HCT116 (cell line): ENCODE results near the gene RPTOR. TPM values are rescaled to one million over a fixed set of nuclear protein-coding genes. Genes with fewer than 3 reads are reported as not detected.
"Not testable (repeated sequence)": the region's sequence is repeated elsewhere in the genome, so short reads cannot be mapped to it uniquely, and the experiment has no call there.

Experiments
- ATAC-seq: fragments of 200-7000 bp; cut with Tn5 transposase; 2 replicates; pipeline ENCODE4 v1.9.1; 2020; ENCODE audit warnings: mild to moderate bottlenecking, moderate library complexity
- BruUV-seq: library from RNA; stranded (reverse); fragments of 400-500 nt; replicated peaks from 2 replicates; lab custom pipeline; 2021; lab: Mats Ljungman, UMichigan
- CTCF ChIA-PET: fragments of 300-600 bp; sonication (Branson Sonifier 250); formaldehyde crosslinking; loops from one replicate; lab custom pipeline; 2021; ENCODE audit warnings: antibody characterized with exemption; lab: Charles Lee
- POLR2A ChIA-PET: fragments of 300-600, 350-600 bp; sonication (Branson Sonifier 250); formaldehyde crosslinking; loops from one replicate; lab custom pipeline; 2021; ENCODE audit warnings: antibody characterized with exemption; lab: Charles Lee
- RAD21 ChIA-PET, 2 experiments: fragments of 300-600 bp; sonication (Branson Sonifier 250); formaldehyde crosslinking; loops; one replicate each; lab custom pipeline; 2023; ENCODE audit warnings: low total read pairs in 2 of 2; ENCODE audit not compliant: uncharacterized antibody in 2 of 2, unreplicated experiment in 2 of 2, low non-redundant PET in 1 of 2; lab: Charles Lee
- DNase-seq: peaks from one replicate; pipeline ENCODE4 v3.0.0-alpha.2; 2010; ENCODE audit warnings: low read depth, low spot score
- H2AFZ ChIP-seq: fragments of 200-600 bp; shearing (Covaris generic), sonication (generic); 2 replicates; pipeline ENCODE4 v1.6.1; 2017; ENCODE audit warnings: low read depth, mixed run types, mixed read lengths, antibody characterized with exemption, low read length; ENCODE audit not compliant: poor library complexity, severe bottlenecking
- H3K27ac ChIP-seq: 2 replicates; pipeline ENCODE4 v1.5.1; 2012; ENCODE audit warnings: low read depth, low read length
- H3K27me3 ChIP-seq: fragments of 200-600 bp; sonication (generic); 2 replicates; pipeline ENCODE4 v1.6.1; 2016; ENCODE audit warnings: mixed run types, low read length, mixed read lengths; ENCODE audit not compliant: insufficient read depth
- H3K36me3 ChIP-seq, 2 experiments: fragments of 200-500 bp in 1 of 2; fragments of 200-600 bp in 1 of 2; sonication (Bioruptor generic) in 1 of 2; sonication (generic) in 1 of 2; 2 replicates each; pipeline versions ENCODE4 v1.5.1 to v1.6.1; 2014 to 2016; ENCODE audit warnings: low read length in 2 of 2, inconsistent platforms in 1 of 2, mixed read lengths in 1 of 2, mixed run types in 1 of 2; ENCODE audit not compliant: insufficient read depth in 2 of 2, control insufficient read depth in 1 of 2
- H3K4me1 ChIP-seq, 2 experiments: fragments of 200-600 bp in 1 of 2; sonication (generic) in 1 of 2; 2 replicates each; pipeline versions ENCODE4 v1.5.1 to v1.6.1; 2012 to 2017; ENCODE audit warnings: low read length in 2 of 2, inconsistent platforms in 1 of 2, mild to moderate bottlenecking in 1 of 2, mixed read lengths in 1 of 2, mixed run types in 1 of 2, moderate library complexity in 1 of 2; ENCODE audit not compliant: insufficient read depth in 2 of 2, control insufficient read depth in 1 of 2
- H3K4me2 ChIP-seq: fragments of 200-600 bp; sonication (generic); 2 replicates; pipeline ENCODE4 v1.6.1; 2017; ENCODE audit warnings: mixed run types, low read length, mixed read lengths
- H3K4me3 ChIP-seq, 2 experiments: fragments of 200-600 bp in 1 of 2; sonication (generic) in 1 of 2; replicated peaks in 1 of 2; 2 replicates each; pipeline ENCODE4 v1.5.1; 2011 to 2016; ENCODE audit warnings: low read length in 2 of 2, control low read depth in 1 of 2, low read depth in 1 of 2, mild to moderate bottlenecking in 1 of 2, mixed read lengths in 1 of 2, mixed run types in 1 of 2
- H3K79me2 ChIP-seq: fragments of 200-600 bp; sonication (generic); 2 replicates; pipeline ENCODE4 v1.6.1; 2017; ENCODE audit warnings: mild to moderate bottlenecking, mixed run types, low read length, moderate library complexity, mixed read lengths; ENCODE audit not compliant: insufficient read depth
- H3K9ac ChIP-seq: fragments of 200-600 bp; sonication (generic); 2 replicates; pipeline ENCODE4 v1.6.1; 2016; ENCODE audit warnings: low read length, mixed read lengths
- H3K9me2 ChIP-seq: fragments of 200-600 bp; sonication (generic), shearing (Covaris generic); 2 replicates; pipeline ENCODE4 v1.6.1; 2017; ENCODE audit warnings: mixed run types, mild to moderate bottlenecking, moderate library complexity; ENCODE audit not compliant: insufficient read depth
- H3K9me3 ChIP-seq, 2 experiments: fragments of 200-500 bp in 1 of 2; fragments of 200-600 bp in 1 of 2; sonication (Bioruptor generic) in 1 of 2; sonication (generic) in 1 of 2; 2 replicates each; pipeline ENCODE4 v1.6.1; 2014 to 2017; ENCODE audit warnings: low read length in 2 of 2, mixed read lengths in 2 of 2, inconsistent platforms in 1 of 2, low read depth in 1 of 2, mild to moderate bottlenecking in 1 of 2, mixed run types in 1 of 2, moderate library complexity in 1 of 2; ENCODE audit not compliant: control insufficient read depth in 1 of 2, insufficient read depth in 1 of 2
- H4K20me1 ChIP-seq: fragments of 200-600 bp; sonication (generic), shearing (Covaris generic); 2 replicates; pipeline ENCODE4 v1.6.1; 2017; ENCODE audit warnings: mixed run types, mild to moderate bottlenecking, moderate library complexity; ENCODE audit not compliant: insufficient read depth
- CBX3 ChIP-seq: IDR thresholded peaks from 2 replicates; pipeline ENCODE4 v1.6.1; 2012; ENCODE audit warnings: low read depth
- EGR1 ChIP-seq: IDR thresholded peaks from 2 replicates; pipeline ENCODE4 v1.6.1; 2012; ENCODE audit warnings: low read depth
- ELF1 ChIP-seq: IDR thresholded peaks from 2 replicates; pipeline ENCODE4 v1.6.1; 2012; ENCODE audit warnings: low read depth, borderline replicate concordance
- EZH2 ChIP-seq: fragments of 200-600 bp; sonication (generic); IDR thresholded peaks from 2 replicates; pipeline ENCODE4 v1.6.1; 2017; ENCODE audit warnings: antibody characterized with exemption, mixed run types
- EZH2phosphoT487 ChIP-seq: fragments of 200-600 bp; IDR thresholded peaks from 2 replicates; pipeline ENCODE4 v1.6.1; 2018; ENCODE audit warnings: antibody characterized with exemption, borderline replicate concordance
- FOSL1 ChIP-seq: IDR thresholded peaks from 2 replicates; pipeline ENCODE4 v1.6.1; 2012; ENCODE audit warnings: low read depth
- SIN3A ChIP-seq: IDR thresholded peaks from 2 replicates; pipeline ENCODE4 v1.6.1; 2012; ENCODE audit warnings: low read depth
- SP1 ChIP-seq: IDR thresholded peaks from 2 replicates; pipeline ENCODE4 v1.6.1; 2012; ENCODE audit warnings: low read depth
- SRF ChIP-seq: IDR thresholded peaks from 2 replicates; pipeline ENCODE4 v1.6.1; 2012; ENCODE audit warnings: low read depth
- YY1 ChIP-seq: IDR thresholded peaks from 2 replicates; pipeline ENCODE4 v1.6.1; 2011; ENCODE audit warnings: low read length, low read depth, moderate library complexity, mild to moderate bottlenecking; ENCODE audit not compliant: insufficient replicate concordance; ENCODE audit errors: extremely low read depth
- ZNF274 ChIP-seq: fragments of 200-500 bp; sonication (Bioruptor generic); IDR thresholded peaks from 2 replicates; pipeline ENCODE4 v1.6.1; 2014; ENCODE audit warnings: mild to moderate bottlenecking, low read depth, low read length, inconsistent platforms
- intact Hi-C: fragments of 100-400 bp; cut with micrococcal nuclease; formaldehyde crosslinking; loops from 2 replicates; pipeline ENCODE4 v1.10.0; 2022
- total RNA-seq: library from RNA; stranded (reverse); gene quantifications from one replicate; pipeline ENCODE4 v1.2.1, GENCODE V29; 2021; ENCODE audit not compliant: unreplicated experiment
- TF ChIP-seq, protein P1 (sequence below): IDR thresholded peaks from 2 replicates; pipeline ENCODE4 v1.6.1; 2012; ENCODE audit warnings: low read depth
- TF ChIP-seq, protein P2 (sequence below), 3 experiments: fragments of 200-600 bp in 1 of 3; sonication (generic) in 1 of 3; IDR thresholded peaks in 2 of 3; conservative IDR thresholded peaks in 1 of 3; 2 replicates each; pipeline ENCODE4 v1.5.1; 2012 to 2017; ENCODE audit warnings: low read depth in 2 of 3, low read length in 2 of 3, antibody characterized with exemption in 1 of 3, borderline replicate concordance in 1 of 3, control low read depth in 1 of 3, mild to moderate bottlenecking in 1 of 3, mixed read lengths in 1 of 3, mixed run types in 1 of 3, moderate library complexity in 1 of 3; ENCODE audit not compliant: insufficient read depth in 1 of 3

RPTOR gene
- total RNA-seq, 1 experiment from 2014 or later, result 69.5 TPM

DNA sequence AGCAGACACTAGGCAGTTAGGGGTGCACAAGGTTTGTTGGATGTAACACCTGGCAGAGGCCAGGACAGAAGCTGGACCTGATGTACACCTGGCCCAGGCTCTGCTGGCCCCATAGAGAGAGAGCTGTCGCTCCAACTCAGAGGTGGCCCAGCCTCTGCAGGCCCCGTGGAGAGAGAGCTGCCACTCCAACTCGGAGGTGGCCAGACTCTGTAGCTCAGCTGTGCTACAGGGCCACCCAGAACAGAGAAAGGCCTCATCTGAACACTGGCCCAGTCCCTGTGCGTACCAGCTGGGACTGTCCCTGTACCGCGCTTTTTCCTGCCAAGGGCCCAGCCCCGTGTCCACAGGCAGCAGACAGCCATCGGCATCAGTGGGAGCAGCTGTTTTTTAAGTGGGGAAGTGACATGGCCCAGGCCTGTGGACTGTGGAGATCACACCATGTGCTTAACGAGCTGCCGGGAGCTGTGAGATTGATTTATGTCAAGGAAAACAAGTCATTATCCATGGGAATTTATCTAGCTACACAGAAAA, 270.6 kb downstream of the RPTOR start:
- TF ChIP-seq EZH2phosphoT487 (no peak), FOSL1 (no peak), ELF1 (no peak), SRF (no peak), CBX3 (no peak), YY1 (no peak), ZNF274 (no peak), SIN3A (no peak), EGR1 (no peak), SP1 (no peak), EZH2 (no peak)
- TF ChIP-seq, protein P1, sequence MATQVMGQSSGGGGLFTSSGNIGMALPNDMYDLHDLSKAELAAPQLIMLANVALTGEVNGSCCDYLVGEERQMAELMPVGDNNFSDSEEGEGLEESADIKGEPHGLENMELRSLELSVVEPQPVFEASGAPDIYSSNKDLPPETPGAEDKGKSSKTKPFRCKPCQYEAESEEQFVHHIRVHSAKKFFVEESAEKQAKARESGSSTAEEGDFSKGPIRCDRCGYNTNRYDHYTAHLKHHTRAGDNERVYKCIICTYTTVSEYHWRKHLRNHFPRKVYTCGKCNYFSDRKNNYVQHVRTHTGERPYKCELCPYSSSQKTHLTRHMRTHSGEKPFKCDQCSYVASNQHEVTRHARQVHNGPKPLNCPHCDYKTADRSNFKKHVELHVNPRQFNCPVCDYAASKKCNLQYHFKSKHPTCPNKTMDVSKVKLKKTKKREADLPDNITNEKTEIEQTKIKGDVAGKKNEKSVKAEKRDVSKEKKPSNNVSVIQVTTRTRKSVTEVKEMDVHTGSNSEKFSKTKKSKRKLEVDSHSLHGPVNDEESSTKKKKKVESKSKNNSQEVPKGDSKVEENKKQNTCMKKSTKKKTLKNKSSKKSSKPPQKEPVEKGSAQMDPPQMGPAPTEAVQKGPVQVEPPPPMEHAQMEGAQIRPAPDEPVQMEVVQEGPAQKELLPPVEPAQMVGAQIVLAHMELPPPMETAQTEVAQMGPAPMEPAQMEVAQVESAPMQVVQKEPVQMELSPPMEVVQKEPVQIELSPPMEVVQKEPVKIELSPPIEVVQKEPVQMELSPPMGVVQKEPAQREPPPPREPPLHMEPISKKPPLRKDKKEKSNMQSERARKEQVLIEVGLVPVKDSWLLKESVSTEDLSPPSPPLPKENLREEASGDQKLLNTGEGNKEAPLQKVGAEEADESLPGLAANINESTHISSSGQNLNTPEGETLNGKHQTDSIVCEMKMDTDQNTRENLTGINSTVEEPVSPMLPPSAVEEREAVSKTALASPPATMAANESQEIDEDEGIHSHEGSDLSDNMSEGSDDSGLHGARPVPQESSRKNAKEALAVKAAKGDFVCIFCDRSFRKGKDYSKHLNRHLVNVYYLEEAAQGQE, result no peak
- TF ChIP-seq, protein P2, sequence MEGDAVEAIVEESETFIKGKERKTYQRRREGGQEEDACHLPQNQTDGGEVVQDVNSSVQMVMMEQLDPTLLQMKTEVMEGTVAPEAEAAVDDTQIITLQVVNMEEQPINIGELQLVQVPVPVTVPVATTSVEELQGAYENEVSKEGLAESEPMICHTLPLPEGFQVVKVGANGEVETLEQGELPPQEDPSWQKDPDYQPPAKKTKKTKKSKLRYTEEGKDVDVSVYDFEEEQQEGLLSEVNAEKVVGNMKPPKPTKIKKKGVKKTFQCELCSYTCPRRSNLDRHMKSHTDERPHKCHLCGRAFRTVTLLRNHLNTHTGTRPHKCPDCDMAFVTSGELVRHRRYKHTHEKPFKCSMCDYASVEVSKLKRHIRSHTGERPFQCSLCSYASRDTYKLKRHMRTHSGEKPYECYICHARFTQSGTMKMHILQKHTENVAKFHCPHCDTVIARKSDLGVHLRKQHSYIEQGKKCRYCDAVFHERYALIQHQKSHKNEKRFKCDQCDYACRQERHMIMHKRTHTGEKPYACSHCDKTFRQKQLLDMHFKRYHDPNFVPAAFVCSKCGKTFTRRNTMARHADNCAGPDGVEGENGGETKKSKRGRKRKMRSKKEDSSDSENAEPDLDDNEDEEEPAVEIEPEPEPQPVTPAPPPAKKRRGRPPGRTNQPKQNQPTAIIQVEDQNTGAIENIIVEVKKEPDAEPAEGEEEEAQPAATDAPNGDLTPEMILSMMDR (IDR thresholded peaks at IDR 0.05 in 2 of 3, conservative IDR thresholded peaks at IDR 0.05 in 1 of 3; ENCODE audit: borderline replicate concordance in 1 of 3, insufficient read depth in 1 of 3, low read depth in 2 of 3, low read length in 2 of 3), result no peak
- H3K4me2 ChIP-seq, result no peak overlapping the region
- H3K27ac ChIP-seq, result no peak overlapping the region
- no peak for ATAC-seq
- no peak for DNase-seq
- ChIA-PET CTCF (no interaction called here), RAD21 (no interaction called here), POLR2A (interaction anchor here (0.9 kb wide), 1 partner anchor 18 kb away, joined by 3 read pairs; no protein-coding TSS in a partner anchor)
- intact Hi-C loops, result no loop called here
- H2AFZ ChIP-seq, result no peak overlapping the region
- peaks cover 0 to 23% of the 10 kb centered on the region in 2 experiments; a peak in 2 of 4 replicates for H3K4me1 ChIP-seq
- H3K4me3 ChIP-seq, result no peak overlapping the region
- H3K79me2 ChIP-seq, result peaks cover 4% of the 10 kb centered on the region
- H3K9ac ChIP-seq, result no peak overlapping the region
- H3K27me3 ChIP-seq, result no peaks in the 10 kb centered on the region
- no peaks in the 10 kb centered on the region for H3K36me3 ChIP-seq
- no TSS peak for BruUV-seq
- no peaks in the 10 kb centered on the region for H4K20me1 ChIP-seq
- H3K9me3 ChIP-seq, result no peaks in the 10 kb centered on the region
- no peaks in the 10 kb centered on the region for H3K9me2 ChIP-seq

DNA sequence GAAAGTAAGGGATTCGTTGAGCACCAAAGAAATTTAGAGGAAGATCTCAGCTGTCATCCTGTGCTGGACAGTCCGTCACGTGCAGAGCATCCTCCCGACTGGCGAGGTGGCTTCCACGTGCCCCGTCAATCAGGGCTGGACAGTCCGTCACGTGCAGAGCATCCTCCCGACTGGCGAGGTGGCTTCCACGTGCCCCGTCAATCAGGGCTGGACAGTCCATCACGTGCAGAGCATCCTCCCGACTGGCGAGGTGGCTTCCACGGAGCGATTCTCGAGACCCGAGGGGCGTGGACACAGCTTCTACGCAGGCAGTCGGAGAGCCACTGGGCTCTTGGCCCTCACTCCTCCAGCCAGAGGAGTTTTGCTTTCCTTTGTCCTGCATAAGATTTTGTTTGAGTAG, 271.1 kb downstream of the RPTOR start:
- H3K36me3 ChIP-seq, ATAC-seq, H3K9me2 ChIP-seq, H3K4me3 ChIP-seq, DNase-seq, H3K9ac ChIP-seq, RAD21 ChIA-PET, H2AFZ ChIP-seq, H3K79me2 ChIP-seq, intact Hi-C loops, H4K20me1 ChIP-seq, H3K27ac ChIP-seq, BruUV-seq, CTCF ChIA-PET, H3K4me2 ChIP-seq, H3K27me3 ChIP-seq, H3K9me3 ChIP-seq: not testable (repeated sequence)
- peaks cover 0 to 23% of the 10 kb centered on the region in 2 experiments; a peak in 2 of 4 replicates for H3K4me1 ChIP-seq
- POLR2A ChIA-PET, result interaction anchor here (0.9 kb wide), 1 partner anchor 17 kb away, joined by 3 read pairs; no protein-coding TSS in a partner anchor
